Spinal cord (tissue), 10 donors: ENCODE measurements around the gene WASHC2C. TPM values are rescaled to one million over a fixed set of nuclear protein-coding genes. Genes with fewer than 3 reads are reported as not detected.
"Not testable (repeated sequence)": the region's sequence is repeated elsewhere in the genome, so short reads cannot be mapped to it uniquely, and the experiment has no call there.

Experiments used
- DNase-seq, 6 donors: peaks; one replicate each; pipeline versions ENCODE4 v3.0.0 to v3.0.0-alpha.2; 2013 to 2015; ENCODE audit warnings: low spot score in 6 of 6, low read depth in 4 of 6
- H3K27ac ChIP-seq: one replicate; pipeline ENCODE4 v1.5.1; 2013; ENCODE audit warnings: low read depth, low read length, control low read depth
- H3K27me3 ChIP-seq: one replicate; pipeline ENCODE4 v1.6.1; 2013; ENCODE audit warnings: low read length; ENCODE audit not compliant: control insufficient read depth, insufficient read depth
- H3K36me3 ChIP-seq: one replicate; pipeline ENCODE4 v1.6.1; 2013; ENCODE audit warnings: low read length; ENCODE audit not compliant: control insufficient read depth, insufficient read depth
- H3K4me1 ChIP-seq: one replicate; pipeline ENCODE4 v1.6.1; 2013; ENCODE audit warnings: low read length; ENCODE audit not compliant: control insufficient read depth, insufficient read depth
- H3K4me3 ChIP-seq: one replicate; pipeline ENCODE4 v1.5.1; 2013; ENCODE audit warnings: low read depth, low read length, control low read depth
- H3K9me3 ChIP-seq: one replicate; pipeline ENCODE4 v1.6.1; 2013; ENCODE audit warnings: low read length; ENCODE audit not compliant: control insufficient read depth, insufficient read depth
- WGBS: methylation state at CpG from one replicate; pipeline ENCODE4 v1.1.5; 2013; ENCODE audit warnings: missing lambda C conversion rate; ENCODE audit not compliant: insufficient coverage; 5-methylcytosine and 5-hydroxymethylcytosine counted together
- polyA plus RNA-seq, 2 donors: library from polyadenylated mRNA; unstranded; fragments of 120-200 nt; gene quantifications; one replicate each; pipeline ENCODE4 v1.2.1, GENCODE V29; 2013; ENCODE audit not compliant: insufficient read length in 2 of 2
- total RNA-seq, 2 donors: library from RNA; depleted of rRNA in 1 of 2; stranded (reverse); fragments of 120-200 nt in 1 of 2; fragments of >200 nt in 1 of 2; gene quantifications; one replicate each; pipeline versions ENCODE4 v1.2.3 to v1.2.4, GENCODE V29; 2013 to 2014
- donor health status: healthy.

Gene WASHC2C
- total and polyA plus RNA-seq, 4 donors = 41.4 to 44.6 (median 43.1) TPM

DNA sequence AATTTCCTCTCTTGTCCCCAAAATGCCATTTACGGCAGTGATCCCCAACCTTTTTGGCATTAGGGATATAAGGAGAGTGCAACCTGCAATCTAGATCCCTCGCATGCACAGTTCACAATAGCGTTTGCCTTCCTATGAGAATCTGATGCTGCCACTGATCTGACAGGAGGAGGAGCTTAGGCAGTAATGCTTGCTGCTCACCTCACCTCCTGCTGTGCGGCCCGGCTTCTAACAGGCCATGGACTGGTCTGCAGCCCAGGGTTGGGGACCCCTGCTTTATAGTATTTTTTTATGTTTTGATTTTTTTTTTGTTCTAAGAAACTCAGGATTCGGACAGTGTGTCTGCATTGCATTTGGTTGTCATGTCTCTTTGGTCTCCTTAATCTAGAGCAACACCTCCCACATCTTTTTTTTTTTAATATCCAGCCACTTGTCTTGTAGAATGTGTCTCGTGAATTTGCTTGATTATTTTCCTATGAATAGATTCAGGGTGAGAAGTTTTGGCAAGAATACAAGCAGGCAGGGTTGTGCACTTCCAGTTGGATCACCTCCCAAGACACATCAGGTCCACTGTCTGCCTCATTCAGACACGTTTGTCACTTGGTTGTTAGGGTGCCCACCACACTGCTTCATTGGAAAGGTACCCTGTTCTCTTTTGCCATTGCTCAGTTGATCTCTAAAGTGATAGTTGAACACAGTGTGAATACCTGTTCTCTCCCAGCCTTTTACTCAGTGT is 30.8 kb downstream of the WASHC2C start:
- not testable (repeated sequence) for H3K27me3 ChIP-seq, H3K4me1 ChIP-seq, DNase-seq, H3K9me3 ChIP-seq, H3K4me3 ChIP-seq, H3K27ac ChIP-seq, H3K36me3 ChIP-seq
- WGBS = no CpG with 5 or more reads among the region's 8 CpGs

DNA sequence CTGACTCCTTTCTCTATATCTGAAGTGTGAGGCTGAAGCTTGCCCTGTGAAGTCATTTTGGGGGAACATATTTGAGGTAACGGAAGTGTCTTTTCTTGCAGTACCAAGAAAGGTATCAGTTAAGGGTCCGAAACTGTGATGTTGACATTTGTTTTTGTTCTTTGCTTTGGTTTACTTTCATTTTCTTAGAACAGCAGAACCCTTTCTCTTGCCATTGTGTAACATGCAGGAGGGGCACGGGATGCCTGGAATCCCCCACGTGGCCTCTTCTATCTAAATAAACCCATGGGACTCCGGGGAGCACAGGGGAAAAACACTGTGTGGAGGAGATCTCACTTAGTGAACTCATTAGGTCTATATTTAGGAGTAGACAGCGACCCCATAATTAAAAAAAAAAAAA is 34.6 kb downstream of the WASHC2C start:
- not testable (repeated sequence) for H3K36me3 ChIP-seq, H3K27me3 ChIP-seq, H3K27ac ChIP-seq, H3K9me3 ChIP-seq, H3K4me1 ChIP-seq, DNase-seq, H3K4me3 ChIP-seq
- no CpG with 5 or more reads among the region's 6 CpGs for WGBS

DNA sequence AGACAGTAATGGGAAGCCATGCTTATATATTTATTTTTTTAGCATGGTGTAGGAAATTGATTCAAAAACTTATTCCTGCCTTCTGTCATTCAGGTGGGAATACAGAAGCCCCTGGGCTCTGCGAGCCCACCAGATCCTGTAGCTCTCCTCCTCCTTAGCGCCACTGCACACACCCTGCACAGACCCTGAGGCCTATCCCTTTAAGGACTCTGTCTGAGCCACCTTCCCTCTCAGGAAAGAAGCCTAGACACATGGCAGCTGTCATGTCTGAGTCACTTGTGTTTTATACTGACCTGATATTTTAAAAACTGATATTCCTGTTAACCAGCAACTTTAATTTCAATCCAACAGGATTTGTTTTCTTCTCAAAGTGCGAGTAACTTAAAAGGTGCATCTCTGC is 36.0 kb downstream of the WASHC2C start:
- not testable (repeated sequence) for H3K4me3 ChIP-seq, DNase-seq, H3K4me1 ChIP-seq, H3K36me3 ChIP-seq, H3K27ac ChIP-seq, H3K27me3 ChIP-seq, H3K9me3 ChIP-seq
- no CpG with 5 or more reads among the region's 3 CpGs for WGBS

GRCh38 chr10:45768334-45768733 is 41.3 kb downstream of the WASHC2C start:
- not testable (repeated sequence) for DNase-seq, H3K4me1 ChIP-seq, H3K27me3 ChIP-seq, H3K4me3 ChIP-seq, H3K27ac ChIP-seq, H3K36me3 ChIP-seq, H3K9me3 ChIP-seq
- 100% methylated on average over 1 of the region's 4 CpGs for WGBS

- not testable (repeated sequence) for DNase-seq, H3K9me3 ChIP-seq, H3K4me1 ChIP-seq, H3K27me3 ChIP-seq, H3K36me3 ChIP-seq, H3K27ac ChIP-seq, H3K4me3 ChIP-seq
- WGBS = no CpG with 5 or more reads among the region's 7 CpGs
Measured at GRCh38 chr10:45771757-45772461, 44.8 kb downstream of the WASHC2C start.

DNA sequence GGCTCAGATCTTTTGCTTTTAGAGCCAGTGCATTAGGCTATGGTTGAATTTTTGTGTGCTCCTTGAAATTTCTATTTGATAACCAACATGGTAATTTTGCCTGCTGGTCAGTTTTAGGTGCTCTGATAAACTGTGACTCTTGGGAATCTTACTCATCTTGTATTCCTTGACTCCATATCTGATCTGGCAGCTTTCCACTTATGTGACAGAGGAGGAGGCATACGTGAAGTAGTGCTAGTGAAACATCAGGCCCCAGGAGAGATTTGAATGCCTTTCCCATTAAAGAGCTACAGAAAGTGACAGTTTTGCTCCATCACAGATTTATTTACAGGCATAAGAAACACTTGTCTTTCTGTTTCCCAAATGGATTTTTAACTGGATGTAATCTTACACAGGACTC is 59.2 kb downstream of the WASHC2C start:
- WGBS = no CpG with 5 or more reads among the region's 1 CpG
- not testable (repeated sequence) for H3K9me3 ChIP-seq, DNase-seq

DNA sequence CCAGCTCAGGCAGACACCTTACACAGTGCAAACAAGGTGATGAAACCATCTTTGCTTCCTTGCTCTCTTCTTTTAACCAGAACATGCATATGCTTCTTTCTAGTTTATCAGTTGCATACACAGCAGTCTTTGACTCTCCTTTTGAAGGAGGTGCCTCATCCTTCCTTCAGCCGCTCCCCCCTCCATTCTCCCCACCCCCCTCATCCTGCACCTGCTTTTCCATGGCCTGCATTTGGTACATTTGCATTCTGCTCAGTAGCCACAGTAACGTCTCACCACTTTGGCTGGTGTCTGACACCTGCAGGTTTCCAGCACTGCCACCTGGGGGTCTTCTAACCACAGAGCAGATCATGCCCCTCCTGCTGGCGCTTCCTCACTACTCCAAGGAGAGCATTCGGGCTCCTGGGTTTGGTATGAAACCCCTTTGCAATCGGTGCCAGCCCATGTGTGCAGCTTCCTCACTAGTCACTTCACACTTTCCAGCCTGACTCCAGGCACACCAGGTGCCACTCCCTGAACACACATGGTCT is 60.2 kb downstream of the WASHC2C start:
- H3K36me3 ChIP-seq = peaks cover 13% of the 10 kb centered on the region
- H3K27me3 ChIP-seq, H3K9me3 ChIP-seq, H3K27ac ChIP-seq, H3K4me3 ChIP-seq, H3K4me1 ChIP-seq, DNase-seq: not testable (repeated sequence)
- WGBS = 80% methylated on average over 1 of the region's 5 CpGs

More for the DNA sequence above, 59.2 kb downstream of the WASHC2C start:
- not testable (repeated sequence) for H3K27ac ChIP-seq, H3K27me3 ChIP-seq, H3K4me3 ChIP-seq, H3K4me1 ChIP-seq
- peaks cover 13% of the 10 kb centered on the region for H3K36me3 ChIP-seq

- H3K4me3 ChIP-seq, DNase-seq, H3K27ac ChIP-seq, H3K27me3 ChIP-seq, H3K4me1 ChIP-seq, H3K36me3 ChIP-seq, H3K9me3 ChIP-seq: not testable (repeated sequence)
- 94% methylated on average over 4 of the region's 8 CpGs for WGBS
Measured at GRCh38 chr10:45789991-45790390, 62.9 kb downstream of the WASHC2C start.

DNA sequence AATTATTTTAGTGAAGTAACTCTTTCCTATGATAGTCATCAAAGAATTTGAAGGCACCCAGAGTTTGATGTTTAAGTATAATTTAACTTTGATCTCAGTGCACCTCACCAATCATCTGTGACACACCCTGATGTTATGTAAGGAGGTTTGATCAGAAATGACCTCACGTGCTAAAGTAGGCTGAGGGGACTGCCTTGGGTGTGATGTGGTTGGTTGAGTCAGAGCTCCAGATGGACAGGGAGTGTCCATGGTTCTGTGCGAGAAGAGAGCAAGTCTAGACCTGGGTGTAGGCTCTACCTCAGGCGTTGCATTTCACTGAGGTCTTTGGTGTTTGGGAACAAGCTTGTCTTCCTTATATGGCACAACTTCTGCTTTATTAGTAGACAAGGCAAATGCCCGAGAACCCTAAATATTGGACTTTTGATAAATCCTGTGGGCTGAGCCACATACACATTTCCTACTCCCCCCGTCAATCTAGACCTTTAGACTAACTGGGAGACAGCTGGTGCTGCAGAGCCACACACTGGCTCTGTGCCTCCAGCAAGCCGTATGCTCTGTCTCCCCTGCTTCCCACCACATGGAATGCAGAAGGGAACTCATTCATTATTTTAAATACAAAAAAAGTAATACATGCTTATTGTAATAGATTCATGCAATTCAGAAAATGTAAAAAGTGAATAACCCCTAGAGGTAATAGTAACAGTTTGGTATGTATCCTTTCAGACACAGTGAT is 63.8 kb downstream of the WASHC2C start:
- H3K27me3 ChIP-seq, H3K4me1 ChIP-seq, H3K4me3 ChIP-seq, H3K9me3 ChIP-seq, H3K36me3 ChIP-seq, H3K27ac ChIP-seq: not testable (repeated sequence)
- peak in 1 of 6 donors; percentile 19 for DNase-seq
- WGBS = 100% methylated on average over 2 of the region's 6 CpGs
